Hematopoietic multipotent progenitor cell treated with erythropoietin and hydrocortisone succinate and interleukin-3 and kit ligand, for 15 days (in vitro differentiated cells): ENCODE measurements around the gene GOLGB1.
"Not testable (repeated sequence)": the region's sequence is repeated elsewhere in the genome, so short reads cannot be mapped to it uniquely, and the experiment has no call there.

Source experiments
- DNase-seq: peaks from one replicate; pipeline ENCODE4 v3.0.0-alpha.2; 2015; ENCODE audit warnings: low spot score

GOLGB1 gene

GRCh38 chr3:121690777-121691405 is 58.6 kb downstream of the GOLGB1 start:
- no peak for DNase-seq

GRCh38 chr3:121688747-121689146 is 60.8 kb downstream of the GOLGB1 start:
- not testable (repeated sequence) for DNase-seq

- DNase-seq: no peak
These were observed 67.7 kb downstream of the GOLGB1 start for GRCh38 chr3:121681792-121682191.

GRCh38 chr3:121677141-121677540 is 72.4 kb downstream of the GOLGB1 start:
- no peak for DNase-seq

- DNase-seq: no peak
These were observed 78.9 kb downstream of the GOLGB1 start for GRCh38 chr3:121670676-121671075.

- no peak for DNase-seq
These were observed 82.2 kb downstream of the GOLGB1 start for GRCh38 chr3:121667333-121667732.

GRCh38 chr3:121665488-121665887 is 84.1 kb downstream of the GOLGB1 start:
- no peak for DNase-seq

GRCh38 chr3:121663171-121663847 is 86.2 kb downstream of the GOLGB1 start:
- DNase-seq: no peak

- DNase-seq: no peak
These were observed 86.8 kb downstream of the GOLGB1 start for GRCh38 chr3:121662742-121663141.

GRCh38 chr3:121661376-121661775 is 88.2 kb downstream of the GOLGB1 start:
- no peak for DNase-seq

- peak; percentile 10 for DNase-seq
These were observed 89.0 kb downstream of the GOLGB1 start, which contains the start of gene HCLS1 for GRCh38 chr3:121660356-121661171. Gene HCLS1 (minus strand): TSS chr3:121660903. CDS start chr3:121658347, 2,556 bp downstream.

GRCh38 chr3:121659586-121659985 is 90.0 kb downstream of the GOLGB1 start:
- no peak for DNase-seq

GRCh38 chr3:121658716-121659435 is 90.7 kb downstream of the GOLGB1 start:
- DNase-seq: no peak

GRCh38 chr3:121654493-121655385 is 94.8 kb downstream of the GOLGB1 start:
- no peak for DNase-seq

GRCh38 chr3:121651684-121652083 is 97.9 kb downstream of the GOLGB1 start:
- peak; percentile 60 for DNase-seq

- DNase-seq: no peak
These were observed 99.9 kb downstream of the GOLGB1 start for GRCh38 chr3:121649645-121650044.

- no peak for DNase-seq
These were observed 101.2 kb downstream of the GOLGB1 start for GRCh38 chr3:121648219-121648958.

GRCh38 chr3:121645054-121645453 is 104.5 kb downstream of the GOLGB1 start:
- DNase-seq: no peak

- no peak for DNase-seq
These were observed 106.8 kb downstream of the GOLGB1 start for GRCh38 chr3:121642601-121643314.

GRCh38 chr3:121641127-121641526 is 108.4 kb downstream of the GOLGB1 start:
- no peak for DNase-seq
